ENCODE results near the gene CD109.
"Not testable (repeated sequence)": the region's sequence is repeated elsewhere in the genome, so short reads cannot be mapped to it uniquely, and the experiment has no call there.

Gene CD109

DNA sequence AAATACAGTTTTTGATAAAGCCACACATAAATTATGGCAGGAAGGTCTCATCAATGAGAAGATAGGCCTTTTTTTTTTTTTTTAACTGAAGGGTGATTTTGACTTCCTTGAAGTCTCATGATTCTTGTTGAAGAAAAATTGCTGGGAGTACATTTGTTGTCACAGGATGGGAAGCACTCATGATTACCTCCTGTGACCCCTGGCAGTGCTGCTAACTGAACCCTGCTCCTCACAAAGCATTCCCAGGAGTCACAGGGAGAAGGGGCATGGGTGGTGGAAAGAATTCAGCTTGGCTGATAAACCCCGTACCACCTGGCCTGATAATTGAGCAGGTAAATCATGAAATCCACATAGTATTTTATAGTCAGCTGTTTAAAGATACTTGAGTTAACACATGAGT, 86.9 kb downstream of the CD109 start:
- in situ Hi-C loops (cut with HindIII; ENCODE audit: low sequenced_read_pairs), result loop anchor here (25.0 kb wide), 1 partner anchor 1429 kb away; the partner anchor contains the start of gene COL12A1

DNA sequence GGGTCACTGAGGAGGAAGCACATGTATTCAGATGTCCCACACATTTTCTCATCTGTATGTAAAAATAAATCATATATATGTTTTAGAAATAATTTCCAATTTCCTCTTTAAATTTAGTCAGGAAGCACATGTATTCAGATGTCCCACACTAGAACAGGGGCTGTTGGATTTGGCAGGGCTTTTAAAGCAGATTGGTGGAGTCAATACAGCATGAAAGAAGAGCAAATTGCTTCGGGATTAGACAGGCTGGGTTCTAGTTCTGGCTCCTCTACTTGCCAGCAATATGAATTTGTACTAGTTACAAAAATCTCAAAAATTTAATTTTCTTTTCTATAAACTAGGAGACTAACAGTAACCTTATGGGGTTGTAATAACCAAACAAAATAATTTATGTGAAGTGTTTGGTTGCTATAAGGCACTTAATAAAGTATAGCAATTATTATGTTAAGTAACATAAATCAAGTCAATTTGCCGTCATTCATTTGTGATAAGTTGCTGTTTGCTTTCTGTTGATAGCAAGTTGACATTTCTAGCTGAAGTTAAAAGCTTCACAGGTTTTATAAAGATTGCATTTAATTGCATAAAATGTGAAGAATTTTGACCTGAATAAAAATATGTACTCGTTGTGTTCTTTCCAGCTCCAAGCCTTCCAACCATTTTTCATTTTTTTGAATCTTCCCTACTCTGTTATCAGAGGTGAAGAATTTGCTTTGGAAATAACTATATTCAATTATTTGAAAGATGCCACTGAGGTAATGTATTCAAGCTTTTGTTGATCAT, 88.9 kb downstream of the CD109 start:
- in situ Hi-C loops (cut with HindIII; ENCODE audit: low sequenced_read_pairs), result loop anchor here (5.0 to 25.0 kb wide), 2 partner anchors 98 to 1427 kb away; partner anchors contain the start of gene COL12A1

DNA sequence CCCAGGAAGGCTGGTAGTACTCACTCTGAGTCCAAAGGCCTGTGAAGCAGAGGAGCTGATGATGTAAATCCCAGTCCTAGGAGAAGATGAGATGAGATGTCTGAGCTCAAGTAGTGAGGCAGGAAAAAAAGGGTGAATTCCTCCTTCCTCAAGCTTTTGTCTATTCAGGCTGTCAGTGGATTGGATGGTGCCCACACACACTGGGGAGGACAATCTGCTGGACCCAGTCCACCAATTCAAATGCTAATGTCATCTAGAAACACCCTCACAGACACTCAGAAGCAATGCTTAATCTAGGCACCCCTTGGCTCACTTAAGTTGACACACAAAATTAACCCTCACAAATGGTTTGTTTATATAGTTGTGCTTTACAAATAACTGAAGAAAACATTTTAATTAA, 94.6 kb downstream of the CD109 start:
- in situ Hi-C loops (cut with HindIII; ENCODE audit: low sequenced_read_pairs), result loop anchor here (25.0 kb wide), 1 partner anchor 1422 kb away; the partner anchor contains the start of gene COL12A1

DNA sequence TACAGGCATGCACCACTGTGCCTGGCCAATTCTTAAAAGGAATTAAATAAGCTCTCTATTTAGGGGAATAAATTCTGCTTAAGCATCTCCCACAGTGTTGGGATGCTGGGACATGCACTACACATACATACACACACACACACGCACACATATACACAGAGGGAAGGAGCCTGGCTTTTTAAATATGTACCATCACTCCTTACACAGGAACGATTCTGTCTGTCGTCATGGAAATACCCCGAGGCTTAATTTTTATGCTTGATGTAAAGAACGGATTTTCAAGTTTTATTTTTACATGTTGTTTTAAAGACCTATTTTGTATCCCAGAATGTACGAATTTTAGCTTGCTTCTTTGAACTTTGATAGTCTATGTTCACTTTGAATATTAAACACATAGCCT, 95.3 kb downstream of the CD109 start:
- in situ Hi-C loops (cut with HindIII; ENCODE audit: low sequenced_read_pairs), result loop anchor here (25.0 kb wide), 1 partner anchor 1421 kb away; the partner anchor contains the start of gene COL12A1

GRCh38 chr6:73792738-73793137, 96.7 kb downstream of the CD109 start:
- in situ Hi-C loops (cut with HindIII; ENCODE audit: low sequenced_read_pairs), result loop anchor here (25.0 kb wide), 1 partner anchor 1420 kb away; the partner anchor contains the start of gene COL12A1

- in situ Hi-C loops (cut with HindIII; ENCODE audit: low sequenced_read_pairs), result loop anchor here (25.0 kb wide), 1 partner anchor 1415 kb away; the partner anchor contains the start of gene COL12A1
Measured at GRCh38 chr6:73796881-73797280, 100.9 kb downstream of the CD109 start.

GRCh38 chr6:73797861-73798260, 101.9 kb downstream of the CD109 start:
- in situ Hi-C loops (cut with HindIII; ENCODE audit: low sequenced_read_pairs), result loop anchor here (25.0 kb wide), 1 partner anchor 1414 kb away; the partner anchor contains the start of gene COL12A1

GRCh38 chr6:73798592-73798991, 102.6 kb downstream of the CD109 start:
- in situ Hi-C loops (cut with HindIII; ENCODE audit: low sequenced_read_pairs), result loop anchor here (25.0 kb wide), 1 partner anchor 1414 kb away; the partner anchor contains the start of gene COL12A1

DNA sequence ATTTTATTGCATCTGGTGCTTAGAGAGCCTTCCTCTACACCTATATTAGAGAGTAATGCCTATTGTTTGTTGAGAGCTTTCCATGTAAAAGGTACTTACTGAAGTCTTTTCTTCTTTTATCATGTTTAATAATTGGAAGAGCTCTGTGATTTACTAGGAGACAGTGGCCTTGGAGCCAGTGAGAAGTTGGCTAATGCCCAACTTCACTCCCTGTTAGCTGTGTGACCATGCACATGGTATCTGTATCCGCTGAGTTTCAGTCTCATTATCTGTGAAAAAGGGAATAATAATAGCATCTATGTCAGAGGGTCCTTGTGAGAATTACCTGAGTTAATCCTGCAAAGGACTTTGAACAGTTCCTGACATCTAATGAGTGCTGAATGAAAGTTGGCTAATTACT, 105.0 kb downstream of the CD109 start:
- in situ Hi-C loops (cut with HindIII; ENCODE audit: low sequenced_read_pairs), result no loop called here

DNA sequence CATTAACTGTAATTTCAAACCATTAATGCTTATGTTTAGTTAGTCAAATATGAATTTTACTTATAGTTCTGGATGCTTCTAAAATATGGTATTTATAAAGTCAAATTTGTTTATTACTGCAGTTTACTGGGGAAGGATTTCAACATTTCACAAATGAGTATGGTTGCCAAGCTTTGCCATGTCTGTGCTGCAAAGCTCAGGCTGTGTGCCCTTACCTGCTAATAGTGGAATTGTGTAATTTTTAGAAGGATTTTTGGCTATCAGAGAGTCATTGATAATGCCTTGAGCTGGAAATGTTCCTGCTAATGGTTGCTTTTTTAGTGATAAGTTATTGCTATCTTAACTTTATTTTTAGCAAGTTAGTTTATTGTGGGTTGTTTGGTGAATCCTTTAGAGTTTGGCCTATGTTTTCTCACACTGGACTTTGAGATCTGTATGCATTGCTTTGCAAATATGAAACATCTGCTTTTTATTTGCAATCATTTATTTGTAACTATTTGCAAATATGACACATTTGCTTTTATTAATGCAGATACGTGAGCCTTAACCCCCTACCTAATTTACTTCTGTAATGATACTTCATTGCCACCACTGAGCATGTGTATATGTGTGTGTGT, 105.8 kb downstream of the CD109 start:
- in situ Hi-C loops (cut with HindIII; ENCODE audit: low sequenced_read_pairs), result no loop called here

GRCh38 chr6:73802366-73802765, 106.4 kb downstream of the CD109 start:
- in situ Hi-C loops (cut with HindIII; ENCODE audit: low sequenced_read_pairs), result no loop called here

DNA sequence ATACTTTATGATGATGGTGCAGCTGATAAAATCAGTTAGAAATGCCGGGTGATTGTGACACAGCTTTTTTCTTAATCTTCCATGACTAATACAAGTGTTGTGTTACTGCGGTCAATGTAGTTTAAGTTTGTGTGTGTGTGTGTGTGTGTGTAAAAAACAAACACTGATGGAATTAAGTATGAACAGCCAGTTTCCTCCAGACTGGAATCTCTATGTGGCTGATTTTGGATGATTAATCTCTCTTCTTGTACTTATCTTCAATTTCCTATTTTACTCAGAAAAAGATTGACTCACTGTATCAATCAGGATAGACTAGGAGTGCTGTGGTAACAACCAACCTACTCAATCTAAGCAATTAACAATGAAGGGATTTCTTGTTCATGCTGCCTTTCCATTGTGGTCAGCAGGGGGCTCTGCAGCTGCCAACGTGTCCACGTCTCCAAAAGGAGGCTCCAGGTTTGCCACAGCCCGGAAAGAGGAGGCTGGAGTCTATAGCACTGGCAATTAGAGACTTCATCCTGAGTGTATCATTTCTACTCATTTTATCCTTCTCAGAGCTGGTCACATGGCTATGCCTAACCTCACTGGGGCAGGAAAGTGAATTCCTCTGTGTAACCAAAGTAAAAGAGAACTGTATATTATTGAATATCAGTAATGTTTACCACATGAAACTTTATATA, 107.7 kb downstream of the CD109 start:
- in situ Hi-C loops (cut with HindIII; ENCODE audit: low sequenced_read_pairs), result no loop called here

DNA sequence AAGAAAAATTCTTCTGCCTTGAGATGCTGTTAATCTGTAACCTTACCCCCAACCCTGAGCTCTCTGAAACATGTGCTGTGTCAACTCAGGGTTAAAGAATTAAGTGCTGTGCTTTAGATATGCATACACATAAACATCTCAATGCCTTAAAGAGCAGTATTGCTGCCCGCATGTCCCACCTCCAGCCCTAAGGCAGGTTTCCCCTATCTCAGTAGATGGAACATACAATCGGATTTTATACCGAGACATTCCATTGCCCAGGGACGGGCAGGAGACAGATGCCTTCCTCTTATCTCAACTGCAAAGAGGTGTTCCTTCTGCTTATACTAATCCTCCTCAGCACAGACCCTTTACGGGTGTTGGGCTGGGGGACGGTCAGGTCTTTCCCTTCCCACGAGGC, 109.2 kb downstream of the CD109 start:
- in situ Hi-C loops (cut with HindIII; ENCODE audit: low sequenced_read_pairs), result not testable (repeated sequence)

- in situ Hi-C loops (cut with HindIII; ENCODE audit: low sequenced_read_pairs), result not testable (repeated sequence)
Measured at GRCh38 chr6:73805982-73806381, 110.0 kb downstream of the CD109 start.

DNA sequence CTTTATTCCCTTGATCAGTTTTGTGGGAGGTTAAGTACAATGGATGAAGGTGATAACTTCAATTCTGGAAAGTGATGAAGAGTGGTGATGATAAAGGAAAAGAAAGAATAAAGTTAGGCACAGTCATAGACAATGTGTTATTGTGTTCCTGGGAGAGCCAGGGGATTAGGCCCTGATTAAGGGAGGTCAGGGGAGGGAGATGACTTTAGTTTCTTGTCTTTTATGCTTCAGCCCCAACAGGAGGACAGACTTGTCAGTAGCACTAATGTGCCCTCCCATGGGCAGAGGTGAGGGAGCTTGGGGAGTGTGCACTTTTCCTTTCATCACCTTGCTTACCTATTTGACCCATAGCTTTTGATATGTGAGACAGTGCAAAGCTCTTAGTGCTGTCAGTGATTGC, 115.7 kb downstream of the CD109 start:
- in situ Hi-C loops (cut with HindIII; ENCODE audit: low sequenced_read_pairs), result no loop called here

DNA sequence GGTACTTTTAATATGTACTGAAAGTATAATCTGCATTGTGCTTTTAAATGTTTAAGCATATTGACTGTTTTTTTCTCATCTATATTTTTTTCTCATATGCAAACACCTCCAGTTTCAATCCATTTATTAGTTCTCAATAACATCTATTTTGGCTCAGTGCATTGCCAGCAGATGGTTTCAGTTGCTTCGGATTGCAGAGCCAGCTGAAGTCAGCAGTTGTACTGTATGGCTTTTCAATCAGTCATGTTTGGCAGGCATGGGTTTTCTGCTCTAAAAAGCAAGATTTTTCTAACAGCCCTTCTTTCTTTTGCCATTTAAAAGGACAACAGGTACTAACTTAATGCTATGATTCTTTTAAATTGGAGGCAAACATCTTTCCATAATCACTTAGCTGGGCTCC, 121.2 kb downstream of the CD109 start:
- in situ Hi-C loops (cut with HindIII; ENCODE audit: low sequenced_read_pairs), result no loop called here

DNA sequence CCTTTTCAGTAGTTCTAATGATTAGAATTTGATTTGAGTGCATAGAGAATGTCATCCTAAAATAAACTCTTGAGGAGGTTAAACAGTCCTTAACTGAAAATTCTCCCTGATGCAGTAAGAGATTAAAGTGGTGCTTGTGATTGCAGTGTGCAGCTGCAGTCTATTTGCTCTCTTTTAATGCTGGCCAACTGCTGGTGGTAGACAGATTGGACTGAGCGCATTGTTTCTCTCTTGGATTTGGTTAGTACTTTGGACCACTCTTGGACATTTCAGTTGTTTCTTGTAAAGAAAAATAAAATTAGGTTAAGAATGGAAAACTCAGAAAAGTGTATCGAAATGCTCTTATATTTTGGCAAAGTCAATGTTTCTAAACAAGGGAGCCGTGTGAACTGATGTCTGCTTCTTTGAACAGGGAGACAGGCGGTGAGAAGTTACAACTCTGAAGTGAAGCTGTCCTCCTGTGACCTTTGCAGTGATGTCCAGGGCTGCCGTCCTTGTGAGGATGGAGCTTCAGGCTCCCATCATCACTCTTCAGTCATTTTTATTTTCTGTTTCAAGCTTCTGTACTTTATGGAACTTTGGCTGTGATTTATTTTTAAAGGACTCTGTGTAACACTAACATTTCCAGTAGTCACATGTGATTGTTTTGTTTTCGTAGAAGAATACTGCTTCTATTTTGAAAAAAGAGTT, 127.2 kb downstream of the CD109 start:
- in situ Hi-C loops (cut with HindIII; ENCODE audit: low sequenced_read_pairs), result no loop called here

DNA sequence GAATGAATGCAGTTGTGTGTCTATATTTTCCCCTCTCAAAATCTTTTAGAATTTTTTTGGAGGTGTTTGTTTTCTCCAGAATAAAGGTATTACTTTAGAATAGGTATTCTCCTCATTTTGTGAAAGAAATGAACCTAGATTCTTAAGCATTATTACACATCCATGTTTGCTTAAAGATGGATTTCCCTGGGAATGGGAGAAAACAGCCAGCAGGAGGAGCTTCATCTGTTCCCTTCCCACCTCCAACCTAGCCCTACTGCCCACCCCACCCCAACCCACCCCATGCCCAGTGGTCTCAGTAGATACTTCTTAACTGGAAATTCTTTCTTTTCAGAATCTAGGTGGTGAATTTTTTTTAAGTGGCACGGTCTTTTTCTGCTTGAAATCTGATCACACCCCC, 127.8 kb downstream of the CD109 start:
- in situ Hi-C loops (cut with HindIII; ENCODE audit: low sequenced_read_pairs), result no loop called here

DNA sequence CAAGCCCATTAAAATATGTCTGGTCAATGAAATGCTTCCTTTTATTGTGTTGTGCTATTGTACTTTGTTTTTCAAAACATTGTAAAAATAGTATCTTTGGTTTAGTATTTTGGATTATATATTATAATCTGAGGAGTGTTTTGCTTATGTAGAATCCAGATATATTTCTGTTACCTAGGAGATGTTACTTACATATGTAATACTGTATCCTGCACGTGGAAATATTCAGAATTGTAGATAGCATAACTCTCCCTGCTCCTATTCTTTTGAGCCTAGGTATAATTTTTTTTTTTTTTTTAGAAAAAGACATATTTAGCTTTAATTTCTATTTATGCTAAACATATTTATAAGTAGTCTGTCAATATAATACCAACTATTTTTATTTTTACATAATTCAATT, 130.6 kb downstream of the CD109 start:
- in situ Hi-C loops (cut with HindIII; ENCODE audit: low sequenced_read_pairs), result no loop called here

DNA sequence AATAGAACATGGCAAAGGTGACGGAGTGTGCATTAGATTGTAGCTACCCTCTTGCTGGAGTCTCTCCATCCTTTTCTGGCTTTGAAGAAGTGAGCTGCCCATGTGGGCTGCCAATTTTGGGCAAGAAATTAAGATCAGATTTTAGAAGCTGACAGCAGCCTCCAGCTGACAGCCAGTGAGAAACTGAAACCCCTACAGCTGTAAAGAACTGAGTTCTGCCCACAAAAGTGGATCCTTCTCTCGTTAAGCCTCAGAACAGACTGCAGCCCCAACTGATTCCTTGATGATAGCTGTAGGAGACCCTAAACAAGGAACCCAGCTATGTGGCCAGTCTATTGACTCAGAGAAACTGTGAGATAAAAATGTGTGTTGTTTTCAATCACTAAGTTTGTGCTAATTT, 134.1 kb downstream of the CD109 start:
- in situ Hi-C loops (cut with HindIII; ENCODE audit: low sequenced_read_pairs), result no loop called here

DNA sequence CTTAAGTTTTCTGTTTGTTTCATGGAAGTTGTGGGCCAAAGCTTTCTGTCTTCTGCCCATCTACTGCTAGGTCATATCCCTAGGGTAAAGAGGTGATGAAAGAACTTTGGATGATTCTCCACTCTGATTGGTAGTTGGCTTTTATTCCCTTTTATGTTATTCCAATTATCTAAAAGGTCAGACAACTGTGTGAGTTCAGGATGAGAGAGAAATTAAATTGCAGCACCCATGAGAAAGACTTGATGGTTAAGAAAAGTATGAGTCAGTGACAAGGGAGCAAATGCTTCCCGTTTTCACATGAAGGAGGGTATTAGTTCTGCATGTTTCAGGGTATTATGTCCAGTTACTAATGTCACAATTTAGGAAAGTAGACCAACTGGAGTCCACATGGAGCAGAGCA, 136.3 kb downstream of the CD109 start:
- in situ Hi-C loops (cut with HindIII; ENCODE audit: low sequenced_read_pairs), result no loop called here

All from endothelial cell of hepatic sinusoid (primary cell).